Prostate gland (tissue), 2 donors: ENCODE data around the gene LYPD6B. TPM values are rescaled to one million over a fixed set of nuclear protein-coding genes. Genes with fewer than 3 reads are reported as not detected.

Source experiments
- DNase-seq: peaks from one replicate; pipeline ENCODE4 v3.0.0-alpha.2; 2019; ENCODE audit warnings: low spot score
- H3K27ac ChIP-seq, 2 donors: fragments of 200-600 bp; sonication (generic); 2 replicates each; pipeline ENCODE4 v1.5.1; 2017 to 2019
- H3K27me3 ChIP-seq: fragments of 200-600 bp; sonication (generic); replicated peaks from 2 replicates; pipeline ENCODE4 v1.5.1; 2019; ENCODE audit not compliant: insufficient read depth
- H3K36me3 ChIP-seq, 2 donors: fragments of 200-600 bp; sonication (generic); 1 replicate in 1 of 2; 2 replicates in 1 of 2; pipeline versions ENCODE4 v1.5.1 to v1.8.1; 2017 to 2019
- H3K4me1 ChIP-seq: fragments of 200-600 bp; sonication (generic); replicated peaks from 2 replicates; pipeline ENCODE4 v1.5.1; 2019
- H3K4me3 ChIP-seq, 2 donors: fragments of 200-600 bp; sonication (generic); 2 replicates each; pipeline ENCODE4 v1.5.1; 2017 to 2019
- H3K9me3 ChIP-seq: fragments of 200-600 bp; sonication (generic); 2 replicates; pipeline ENCODE4 v1.5.1; 2017
- POLR2A ChIP-seq: fragments of 450-650 bp; IDR thresholded peaks from one replicate; pipeline ENCODE4 v1.6.1; 2016; ENCODE audit warnings: antibody characterized with exemption, mild to moderate bottlenecking
- POLR2AphosphoS5 ChIP-seq: sonication (generic); formaldehyde crosslinking; IDR thresholded peaks from one replicate; pipeline ENCODE4 v1.6.1; 2017; ENCODE audit warnings: antibody characterized with exemption
- WGBS: methylation state at CpG from one replicate; pipeline ENCODE4 v1.1.5; 2018; 5-methylcytosine and 5-hydroxymethylcytosine counted together
- intact Hi-C: fragments of 100-400 bp; cut with DNase I; formaldehyde crosslinking; loops from one replicate; pipeline ENCODE4 v1.14.2; 2022
- total RNA-seq, 2 donors: library from RNA; depleted of rRNA; stranded (reverse); fragments of >200 nt; gene quantifications; one replicate each; pipeline ENCODE4 v1.1.0, GENCODE V29; 2016
- TF ChIP-seq, protein P1 (sequence below), 4 experiments: fragments of 200-600 bp in 2 of 4; fragments of 450-650 bp in 2 of 4; sonication (generic) in 2 of 4; IDR thresholded peaks; 1 replicate in 3 of 4; 2 replicates in 1 of 4; pipeline ENCODE4 v1.5.1; 2016 to 2019; ENCODE audit warnings: antibody characterized with exemption in 4 of 4, mild to moderate bottlenecking in 2 of 4, moderate library complexity in 2 of 4

The LYPD6B gene
- total RNA-seq, 2 donors from 2014 or later = 16.8 to 17.8 TPM

DNA sequence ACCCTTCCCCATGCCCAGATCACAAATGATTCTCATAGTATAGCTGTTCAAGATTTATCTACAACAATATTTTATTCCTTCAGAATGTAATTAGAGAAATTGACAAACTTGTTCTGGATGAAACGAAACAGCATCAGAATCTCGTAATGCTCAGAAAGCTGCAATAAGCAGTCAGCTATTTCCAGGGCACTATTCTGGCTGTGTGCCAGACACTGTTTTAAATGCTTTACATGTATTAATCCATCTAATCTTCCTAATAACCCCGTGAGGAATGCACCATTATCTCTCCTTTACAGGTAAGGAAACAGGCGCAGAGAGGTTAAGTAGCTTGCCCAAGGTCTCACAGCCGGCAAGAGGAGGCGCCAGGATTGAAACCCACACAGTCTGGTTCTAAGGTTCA lies 10.1 kb upstream of the LYPD6B start:
- intact Hi-C loops = no loop called here
- no peak for DNase-seq
- no peaks in the 10 kb centered on the region for H3K9me3 ChIP-seq
- no peak for TF ChIP-seq POLR2AphosphoS5
- TF ChIP-seq, protein P1, sequence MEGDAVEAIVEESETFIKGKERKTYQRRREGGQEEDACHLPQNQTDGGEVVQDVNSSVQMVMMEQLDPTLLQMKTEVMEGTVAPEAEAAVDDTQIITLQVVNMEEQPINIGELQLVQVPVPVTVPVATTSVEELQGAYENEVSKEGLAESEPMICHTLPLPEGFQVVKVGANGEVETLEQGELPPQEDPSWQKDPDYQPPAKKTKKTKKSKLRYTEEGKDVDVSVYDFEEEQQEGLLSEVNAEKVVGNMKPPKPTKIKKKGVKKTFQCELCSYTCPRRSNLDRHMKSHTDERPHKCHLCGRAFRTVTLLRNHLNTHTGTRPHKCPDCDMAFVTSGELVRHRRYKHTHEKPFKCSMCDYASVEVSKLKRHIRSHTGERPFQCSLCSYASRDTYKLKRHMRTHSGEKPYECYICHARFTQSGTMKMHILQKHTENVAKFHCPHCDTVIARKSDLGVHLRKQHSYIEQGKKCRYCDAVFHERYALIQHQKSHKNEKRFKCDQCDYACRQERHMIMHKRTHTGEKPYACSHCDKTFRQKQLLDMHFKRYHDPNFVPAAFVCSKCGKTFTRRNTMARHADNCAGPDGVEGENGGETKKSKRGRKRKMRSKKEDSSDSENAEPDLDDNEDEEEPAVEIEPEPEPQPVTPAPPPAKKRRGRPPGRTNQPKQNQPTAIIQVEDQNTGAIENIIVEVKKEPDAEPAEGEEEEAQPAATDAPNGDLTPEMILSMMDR (IDR thresholded peaks at IDR 0.05) = no peak
- no peak for TF ChIP-seq POLR2A
- WGBS = 81% methylated on average over 6 of the region's 6 CpGs
- no peaks in the 10 kb centered on the region for H3K4me1 ChIP-seq
- no peaks in the 10 kb centered on the region for H3K27me3 ChIP-seq
- H3K36me3 ChIP-seq = no peaks in the 10 kb centered on the region
- H3K27ac ChIP-seq = no peak overlapping the region
- no peak overlapping the region for H3K4me3 ChIP-seq

DNA sequence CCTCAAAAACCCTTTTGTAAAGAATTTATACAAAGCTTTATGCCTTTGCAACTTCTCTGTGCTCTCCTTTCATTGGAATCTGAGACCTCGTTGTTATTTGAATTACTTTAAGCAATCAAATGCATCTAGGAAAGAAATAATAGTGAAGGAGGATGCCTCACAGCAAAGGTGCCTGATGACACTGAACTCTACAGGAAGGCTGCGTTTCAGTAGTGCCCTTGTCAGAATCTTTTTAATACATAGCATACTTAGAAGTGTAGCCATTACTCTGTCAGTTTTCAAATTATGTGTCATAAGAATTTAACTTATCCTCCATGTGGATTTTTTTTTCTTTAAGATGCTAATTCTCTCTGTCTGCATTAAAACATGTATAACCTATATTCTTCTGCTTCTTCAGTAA lies 9.6 kb upstream of the LYPD6B start:
- WGBS = 73% methylated on average over 2 of the region's 2 CpGs
- Histone ChIP-seq H3K36me3 (no peaks in the 10 kb centered on the region), H3K9me3 (no peaks in the 10 kb centered on the region), H3K4me1 (no peaks in the 10 kb centered on the region), H3K4me3 (no peak overlapping the region), H3K27me3 (no peaks in the 10 kb centered on the region), H3K27ac (no peak overlapping the region)
- intact Hi-C loops = no loop called here
- TF ChIP-seq POLR2AphosphoS5 = no peak
- TF ChIP-seq POLR2A = no peak
- TF ChIP-seq, protein P1 (IDR thresholded peaks at IDR 0.05) = no peak
- DNase-seq = no peak

DNA sequence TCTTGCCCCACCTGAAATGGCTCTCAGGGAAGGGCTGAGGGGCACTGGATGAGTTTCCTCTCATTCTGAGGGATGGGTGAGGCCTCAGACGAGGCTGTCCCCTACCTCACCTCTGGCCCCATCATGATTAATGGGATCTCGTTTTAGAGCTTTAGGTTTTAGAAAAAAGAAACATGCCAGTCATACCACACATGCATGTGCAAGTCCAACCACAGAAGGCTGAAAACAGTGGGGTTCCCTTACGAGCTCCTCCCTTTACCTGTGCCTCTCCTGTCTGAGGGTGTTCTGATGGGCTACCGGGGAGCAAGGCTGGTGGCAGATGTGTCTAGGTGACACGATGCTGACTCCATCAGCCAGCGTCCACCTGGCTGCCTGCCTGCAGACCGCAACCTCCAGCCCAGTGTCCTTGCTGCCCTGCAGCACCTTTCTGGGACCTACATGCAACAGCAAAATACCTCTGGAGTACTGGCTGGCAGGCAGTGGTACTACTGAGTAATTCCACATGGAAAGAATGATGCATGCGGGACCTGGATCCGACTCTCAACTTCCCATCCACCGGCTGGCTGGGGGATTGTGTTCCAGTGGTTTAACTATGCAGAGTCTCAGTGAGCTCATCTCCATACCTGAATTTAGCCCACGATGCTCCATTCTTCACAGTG lies 9.1 kb upstream of the LYPD6B start:
- Histone ChIP-seq H3K4me3 (no peak overlapping the region), H3K27me3 (no peaks in the 10 kb centered on the region), H3K27ac (no peak overlapping the region), H3K36me3 (no peaks in the 10 kb centered on the region), H3K9me3 (no peaks in the 10 kb centered on the region), H3K4me1 (no peaks in the 10 kb centered on the region)
- 63% methylated on average over 11 of the region's 11 CpGs for WGBS
- intact Hi-C loops = no loop called here
- TF ChIP-seq POLR2A = no peak
- TF ChIP-seq, protein P1 (IDR thresholded peaks at IDR 0.05) = no peak
- TF ChIP-seq POLR2AphosphoS5 = no peak
- DNase-seq = no peak

DNA sequence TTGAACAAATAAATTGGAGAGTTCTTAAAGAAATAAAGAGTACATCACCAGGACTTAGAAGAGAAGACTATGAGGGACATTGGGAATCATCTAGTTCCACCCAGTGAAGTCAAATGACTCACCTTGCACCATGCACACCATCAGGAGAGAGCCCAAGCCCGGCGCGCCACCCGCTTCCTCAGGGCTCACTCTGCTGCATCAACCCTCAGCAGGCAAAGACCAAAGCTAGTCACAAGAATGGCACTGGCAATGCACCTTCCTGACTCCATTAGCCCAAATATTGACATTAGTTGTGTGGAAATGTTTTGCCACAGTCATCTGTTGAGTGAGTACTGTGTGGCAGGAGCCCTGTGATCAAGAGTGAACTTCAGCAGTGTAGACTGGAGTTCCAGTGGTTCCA lies 7.1 kb upstream of the LYPD6B start:
- Histone ChIP-seq H3K36me3 (no peaks in the 10 kb centered on the region), H3K27me3 (no peaks in the 10 kb centered on the region), H3K4me3 (no peak overlapping the region), H3K9me3 (no peaks in the 10 kb centered on the region), H3K4me1 (no peaks in the 10 kb centered on the region), H3K27ac (no peak overlapping the region)
- intact Hi-C loops = no loop called here
- no peak for TF ChIP-seq POLR2A
- TF ChIP-seq POLR2AphosphoS5 = no peak
- TF ChIP-seq, protein P1 (IDR thresholded peaks at IDR 0.05) = no peak
- no peak for DNase-seq
- WGBS = 94% methylated on average over 4 of the region's 4 CpGs

DNA sequence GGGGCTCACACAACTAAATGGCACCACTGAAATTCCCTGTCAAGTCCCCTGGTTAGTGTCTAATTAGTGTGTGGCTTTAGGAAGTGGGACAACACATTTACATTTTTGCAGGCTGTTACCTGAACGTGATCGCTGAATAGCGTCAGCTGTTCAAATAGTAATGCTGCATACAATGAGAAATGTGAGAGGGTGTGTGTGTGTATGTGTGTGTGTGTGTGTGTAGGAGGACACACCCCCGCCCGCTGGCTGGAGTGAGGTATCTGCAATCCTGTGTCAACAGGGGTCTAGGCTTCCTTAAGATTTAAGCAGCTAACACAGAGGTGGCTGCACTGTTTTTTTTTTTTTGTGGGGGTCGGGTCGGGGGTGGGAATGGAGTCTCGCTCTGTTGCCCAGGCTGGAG lies 4.8 kb upstream of the LYPD6B start:
- Histone ChIP-seq H3K36me3 (no peaks in the 10 kb centered on the region), H3K27me3 (no peaks in the 10 kb centered on the region), H3K27ac (no peak overlapping the region), H3K9me3 (no peaks in the 10 kb centered on the region), H3K4me1 (no peaks in the 10 kb centered on the region), H3K4me3 (no peak overlapping the region)
- TF ChIP-seq POLR2A (no peak), POLR2AphosphoS5 (peak; percentile 8)
- TF ChIP-seq, protein P1 (IDR thresholded peaks at IDR 0.05) = no peak
- 56% methylated on average over 8 of the region's 8 CpGs for WGBS
- DNase-seq = peak; percentile 55
- intact Hi-C loops = no loop called here
